Measurements from ENCODE around the gene CCDC85C.

The CCDC85C gene

DNA sequence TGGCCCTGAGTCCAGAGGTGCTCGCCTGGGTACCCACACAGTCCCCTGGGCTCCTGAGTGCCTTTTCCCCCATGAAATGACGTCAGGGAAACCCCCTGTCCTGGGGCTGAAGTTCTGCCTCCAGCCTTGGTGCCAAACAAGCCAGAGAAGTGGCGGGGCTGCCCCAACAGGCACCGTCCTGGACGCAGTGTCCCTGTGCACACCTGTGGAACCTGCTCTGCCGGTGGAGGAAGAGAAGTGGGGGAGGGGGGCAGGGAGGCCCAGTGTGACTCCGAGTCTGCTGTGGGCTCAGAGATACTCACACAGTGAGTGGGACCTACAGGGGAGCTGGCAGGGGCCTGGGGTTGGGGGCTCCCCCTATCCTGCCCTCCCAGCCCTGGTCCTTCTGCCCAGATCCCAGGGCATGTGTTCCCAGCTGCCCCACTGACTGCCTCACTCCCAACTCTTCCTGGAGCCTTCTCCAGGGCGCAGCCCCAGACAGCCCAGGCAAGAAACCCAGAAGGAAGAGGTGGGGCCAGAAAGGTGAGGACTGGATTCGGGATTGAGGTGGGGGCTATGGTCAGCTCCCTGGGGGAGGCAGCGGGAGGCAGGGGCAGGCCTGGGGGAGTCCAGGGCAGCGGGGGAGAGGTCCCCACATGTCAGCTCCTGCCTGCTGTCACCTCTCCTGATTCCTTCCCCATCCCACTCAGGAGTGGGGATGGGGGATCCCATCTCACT, 24.7 kb downstream of the CCDC85C start:
- ChIA-PET CTCF (no interaction called here), POLR2A (no interaction called here)
- TF ChIP-seq LEF1 (IDR thresholded peaks at IDR 0.05; ENCODE audit: borderline replicate concordance), result no peak
- TF ChIP-seq, protein P1, sequence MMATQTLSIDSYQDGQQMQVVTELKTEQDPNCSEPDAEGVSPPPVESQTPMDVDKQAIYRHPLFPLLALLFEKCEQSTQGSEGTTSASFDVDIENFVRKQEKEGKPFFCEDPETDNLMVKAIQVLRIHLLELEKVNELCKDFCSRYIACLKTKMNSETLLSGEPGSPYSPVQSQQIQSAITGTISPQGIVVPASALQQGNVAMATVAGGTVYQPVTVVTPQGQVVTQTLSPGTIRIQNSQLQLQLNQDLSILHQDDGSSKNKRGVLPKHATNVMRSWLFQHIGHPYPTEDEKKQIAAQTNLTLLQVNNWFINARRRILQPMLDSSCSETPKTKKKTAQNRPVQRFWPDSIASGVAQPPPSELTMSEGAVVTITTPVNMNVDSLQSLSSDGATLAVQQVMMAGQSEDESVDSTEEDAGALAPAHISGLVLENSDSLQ (IDR thresholded peaks at IDR 0.05), result no peak
- no peak for TF ChIP-seq FOXA1 (IDR thresholded peaks at IDR 0.05)
- TF ChIP-seq ZNF384 (IDR thresholded peaks at IDR 0.05), result no peak
- no peak for TF ChIP-seq L3MBTL2 (conservative IDR thresholded peaks at IDR 0.05)
- TF ChIP-seq FOXK2 (IDR thresholded peaks at IDR 0.05), result no peak
- no peak for TF ChIP-seq SUZ12 (IDR thresholded peaks at IDR 0.05)
- no peak for TF ChIP-seq NFRKB (IDR thresholded peaks at IDR 0.05)
- no peak for TF ChIP-seq HDGF (IDR thresholded peaks at IDR 0.05; ENCODE audit: borderline replicate concordance)
- no peak for TF ChIP-seq ARNT (IDR thresholded peaks at IDR 0.05)
- no peak for TF ChIP-seq FOXM1 (IDR thresholded peaks at IDR 0.05; ENCODE audit: borderline replicate concordance)
- TF ChIP-seq SP1 (IDR thresholded peaks at IDR 0.05), result no peak
- TF ChIP-seq ELF4 (IDR thresholded peaks at IDR 0.05), result no peak
- TF ChIP-seq TARDBP (IDR thresholded peaks at IDR 0.05), result no peak
- TF ChIP-seq BHLHE40 (IDR thresholded peaks at IDR 0.05; ENCODE audit: borderline replicate concordance), result no peak
- no peak for TF ChIP-seq CTBP1 (IDR thresholded peaks at IDR 0.05; ENCODE audit: borderline replicate concordance)
- DNase-seq (ENCODE audit: extremely low spot score), result no peak

DNA sequence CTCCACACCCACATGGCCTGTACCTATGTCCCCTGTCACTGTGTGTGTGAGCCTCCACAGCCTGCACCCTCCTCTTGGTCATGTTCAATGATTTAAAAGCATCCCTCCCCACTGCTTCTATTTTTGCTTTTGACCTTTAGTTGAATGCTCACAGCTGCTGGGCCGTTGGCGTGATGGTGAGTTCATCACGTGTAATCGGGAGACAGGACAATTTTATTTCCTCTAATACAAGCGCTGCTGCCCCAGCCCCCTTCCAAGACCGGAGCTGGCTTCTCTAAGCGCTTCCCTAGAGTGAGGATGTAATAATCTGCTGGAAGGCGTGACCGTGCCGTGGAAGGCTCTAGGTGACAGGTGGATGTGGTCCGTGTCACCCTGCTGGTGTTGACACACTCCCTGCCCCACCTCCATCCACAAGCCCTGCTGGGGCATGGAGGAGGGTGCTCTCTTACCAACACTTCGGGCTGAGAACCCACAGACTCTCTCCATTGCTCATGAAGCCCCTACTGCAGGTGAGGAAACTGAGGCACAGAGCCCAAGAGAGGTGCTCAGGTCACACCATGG, 25.4 kb downstream of the CCDC85C start:
- CTCF ChIA-PET, result no interaction called here
- DNase-seq (ENCODE audit: extremely low spot score), result no peak
- POLR2A ChIA-PET, result no interaction called here

DNA sequence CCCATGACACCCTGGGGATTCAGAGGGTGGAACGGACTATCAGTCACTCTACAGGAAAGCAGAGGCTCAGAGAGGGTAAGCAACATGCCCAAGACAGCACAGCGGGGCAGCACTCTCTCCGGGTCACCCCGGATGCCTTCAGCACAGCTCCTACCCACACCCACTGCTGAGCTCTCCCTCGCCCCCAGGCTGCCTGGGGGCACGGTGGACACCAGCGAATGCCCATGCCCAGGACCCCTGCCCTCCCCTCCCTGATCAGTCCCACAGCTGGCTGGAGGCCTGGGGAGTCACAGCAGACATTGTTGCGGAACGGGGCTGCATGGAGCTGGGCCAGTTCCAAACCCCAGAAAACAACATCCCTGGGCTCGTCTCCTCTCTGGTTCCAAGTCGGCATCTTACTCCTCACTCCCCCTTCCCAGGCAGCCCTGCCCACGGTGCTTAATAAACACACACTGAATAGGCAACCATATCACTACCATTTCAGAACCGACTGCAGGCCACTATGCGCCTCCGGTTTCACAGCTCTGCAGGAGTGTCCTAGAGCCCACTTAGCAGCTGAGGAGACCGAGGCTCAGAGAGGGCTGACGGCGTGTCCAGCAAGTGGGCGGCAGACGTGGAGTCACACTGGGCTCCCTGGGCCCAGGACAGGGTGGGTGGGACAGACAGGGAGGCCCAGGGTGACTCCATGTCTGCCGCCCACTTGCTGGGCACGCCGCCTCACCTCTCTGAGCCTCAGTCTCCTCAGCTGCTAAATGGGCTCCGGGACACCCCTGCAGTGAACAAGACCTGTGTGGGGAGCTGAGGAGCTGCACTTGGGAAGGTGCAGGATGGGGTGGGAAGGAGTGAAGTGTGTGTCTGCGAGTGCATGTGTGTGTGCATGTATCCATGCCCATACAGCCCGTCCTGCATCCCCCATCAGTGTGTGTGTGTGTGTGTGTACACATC, 27.0 kb downstream of the CCDC85C start:
- no peak for DNase-seq (ENCODE audit: extremely low spot score)
- no peak for TF ChIP-seq FOXM1 (IDR thresholded peaks at IDR 0.05; ENCODE audit: borderline replicate concordance)
- TF ChIP-seq L3MBTL2 (conservative IDR thresholded peaks at IDR 0.05), result no peak
- TF ChIP-seq ZNF384 (IDR thresholded peaks at IDR 0.05), result no peak
- TF ChIP-seq BHLHE40 (IDR thresholded peaks at IDR 0.05; ENCODE audit: borderline replicate concordance), result no peak
- no peak for TF ChIP-seq NFRKB (IDR thresholded peaks at IDR 0.05)
- TF ChIP-seq, protein P1 (IDR thresholded peaks at IDR 0.05), result no peak
- no peak for TF ChIP-seq SP1 (IDR thresholded peaks at IDR 0.05)
- TF ChIP-seq LEF1 (IDR thresholded peaks at IDR 0.05; ENCODE audit: borderline replicate concordance), result no peak
- no peak for TF ChIP-seq TARDBP (IDR thresholded peaks at IDR 0.05)
- TF ChIP-seq CTBP1 (IDR thresholded peaks at IDR 0.05; ENCODE audit: borderline replicate concordance), result no peak
- no peak for TF ChIP-seq ELF4 (IDR thresholded peaks at IDR 0.05)
- no peak for TF ChIP-seq FOXK2 (IDR thresholded peaks at IDR 0.05)
- no peak for TF ChIP-seq ARNT (IDR thresholded peaks at IDR 0.05)
- POLR2A ChIA-PET, result no interaction called here
- CTCF ChIA-PET, result no interaction called here

More for the DNA sequence above, 25.4 kb downstream of the CCDC85C start:
- TF ChIP-seq FOXA1 (IDR thresholded peaks at IDR 0.05), result no peak
- TF ChIP-seq ZNF384 (IDR thresholded peaks at IDR 0.05), result no peak
- no peak for TF ChIP-seq CTBP1 (IDR thresholded peaks at IDR 0.05; ENCODE audit: borderline replicate concordance)
- TF ChIP-seq NFRKB (IDR thresholded peaks at IDR 0.05), result no peak
- no peak for TF ChIP-seq FOXM1 (IDR thresholded peaks at IDR 0.05; ENCODE audit: borderline replicate concordance)
- TF ChIP-seq, protein P1 (IDR thresholded peaks at IDR 0.05), result no peak
- TF ChIP-seq BHLHE40 (IDR thresholded peaks at IDR 0.05; ENCODE audit: borderline replicate concordance), result no peak
- TF ChIP-seq ARNT (IDR thresholded peaks at IDR 0.05), result no peak
- no peak for TF ChIP-seq L3MBTL2 (conservative IDR thresholded peaks at IDR 0.05)
- no peak for TF ChIP-seq SP1 (IDR thresholded peaks at IDR 0.05)

DNA sequence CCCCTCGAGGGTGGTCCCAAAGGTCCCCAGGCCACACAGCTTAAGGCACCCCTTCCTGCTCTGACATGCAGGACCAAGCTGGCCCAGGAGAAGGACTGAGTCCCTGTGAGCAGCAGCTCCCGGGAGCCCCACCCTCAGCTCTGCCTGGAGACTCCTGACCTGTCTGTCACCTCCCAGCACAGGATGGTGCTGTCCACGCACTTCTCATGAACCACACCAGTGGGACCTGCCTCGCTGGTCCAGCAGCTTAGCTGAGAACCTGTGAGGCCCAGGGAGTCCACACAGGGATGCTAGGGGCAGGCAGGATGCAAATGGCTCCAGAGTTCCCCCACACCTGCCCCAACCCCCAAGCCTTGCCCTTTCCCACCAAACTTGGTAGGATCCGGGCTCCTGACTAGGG, 27.7 kb downstream of the CCDC85C start:
- CTCF ChIA-PET, result interaction anchor here (0.6 kb wide), 1 partner anchor 52 kb away, joined by 3 read pairs; no protein-coding TSS in a partner anchor
- POLR2A ChIA-PET, result no interaction called here

More for the DNA sequence above, 27.7 kb downstream of the CCDC85C start:
- TF ChIP-seq TARDBP (IDR thresholded peaks at IDR 0.05), result no peak
- TF ChIP-seq FOXA1 (IDR thresholded peaks at IDR 0.05), result no peak
- no peak for TF ChIP-seq FOXM1 (IDR thresholded peaks at IDR 0.05; ENCODE audit: borderline replicate concordance)
- no peak for TF ChIP-seq BHLHE40 (IDR thresholded peaks at IDR 0.05; ENCODE audit: borderline replicate concordance)
- TF ChIP-seq L3MBTL2 (conservative IDR thresholded peaks at IDR 0.05), result no peak
- no peak for TF ChIP-seq ZNF384 (IDR thresholded peaks at IDR 0.05)
- TF ChIP-seq SUZ12 (IDR thresholded peaks at IDR 0.05), result no peak
- TF ChIP-seq HDGF (IDR thresholded peaks at IDR 0.05; ENCODE audit: borderline replicate concordance), result no peak
- TF ChIP-seq ARNT (IDR thresholded peaks at IDR 0.05), result no peak
- TF ChIP-seq CTBP1 (IDR thresholded peaks at IDR 0.05; ENCODE audit: borderline replicate concordance), result no peak
- TF ChIP-seq, protein P1 (IDR thresholded peaks at IDR 0.05), result no peak
- TF ChIP-seq LEF1 (IDR thresholded peaks at IDR 0.05; ENCODE audit: borderline replicate concordance), result no peak
- no peak for TF ChIP-seq ELF4 (IDR thresholded peaks at IDR 0.05)
- no peak for TF ChIP-seq FOXK2 (IDR thresholded peaks at IDR 0.05)
- no peak for TF ChIP-seq NFRKB (IDR thresholded peaks at IDR 0.05)
- TF ChIP-seq SP1 (IDR thresholded peaks at IDR 0.05), result no peak
- DNase-seq (ENCODE audit: extremely low spot score), result no peak

Measured in HEK293T (cell line).